Skeletal muscle tissue (tissue), 4 donors: ENCODE results near the gene TIGAR. TPM values are rescaled to one million over a fixed set of nuclear protein-coding genes. Genes with fewer than 3 reads are reported as not detected.

Source experiments
- H3K27ac ChIP-seq: one replicate; pipeline ENCODE4 v1.7.0; 2013; ENCODE audit warnings: mild to moderate bottlenecking, low read depth, low read length, inconsistent platforms
- H3K27me3 ChIP-seq, 3 donors: one replicate each; pipeline ENCODE4 v1.7.0; 2013; ENCODE audit warnings: low read length in 3 of 3; ENCODE audit not compliant: control insufficient read depth in 3 of 3, insufficient read depth in 3 of 3
- H3K36me3 ChIP-seq, 3 donors: one replicate each; pipeline ENCODE4 v1.7.0; 2013; ENCODE audit warnings: low read length in 3 of 3; ENCODE audit not compliant: control insufficient read depth in 3 of 3, insufficient read depth in 3 of 3
- H3K4me1 ChIP-seq, 3 donors: one replicate each; pipeline ENCODE4 v1.7.0; 2013; ENCODE audit warnings: low read length in 3 of 3, mild to moderate bottlenecking in 3 of 3; ENCODE audit not compliant: control insufficient read depth in 3 of 3, insufficient read depth in 3 of 3
- H3K4me3 ChIP-seq, 3 donors: one replicate each; pipeline ENCODE4 v1.7.0; 2013; ENCODE audit warnings: low read length in 3 of 3
- H3K9ac ChIP-seq, 3 donors: one replicate each; pipeline ENCODE4 v1.7.0; 2013; ENCODE audit warnings: low read length in 3 of 3, mild to moderate bottlenecking in 3 of 3, moderate library complexity in 2 of 3, low read depth in 1 of 3
- H3K9me3 ChIP-seq, 3 donors: one replicate each; pipeline ENCODE4 v1.7.0; 2013; ENCODE audit warnings: low read length in 3 of 3; ENCODE audit not compliant: control insufficient read depth in 3 of 3
- total RNA-seq: library from RNA; depleted of rRNA; stranded (reverse); fragments of >200 nt; gene quantifications from one replicate; pipeline ENCODE4 v1.2.3, GENCODE V29; 2014
- donor health status: Osteomylitis.

TIGAR gene
- total RNA-seq, 1 donor from 2014 or later = 3.1 TPM

DNA sequence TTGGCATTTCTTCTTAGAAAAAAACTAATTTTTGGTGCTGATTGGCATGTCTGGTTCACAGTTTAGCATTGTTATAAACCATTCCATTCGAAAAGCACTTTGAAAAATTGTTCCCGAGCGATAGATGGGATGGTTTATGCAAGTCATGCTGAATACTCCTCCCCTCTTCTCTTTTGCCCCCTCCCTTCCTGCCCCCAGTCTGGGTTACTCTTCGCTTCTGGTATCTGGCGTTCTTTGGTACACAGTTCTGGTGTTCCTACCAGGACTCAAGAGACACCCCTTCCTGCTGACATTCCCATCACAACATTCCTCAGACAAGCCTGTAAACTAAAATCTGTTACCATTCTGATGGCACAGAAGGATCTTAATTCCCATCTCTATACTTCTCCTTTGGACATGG, 20.1 kb upstream of the TIGAR start:
- Histone ChIP-seq H3K27ac (no peak overlapping the region), H3K4me1 (peaks cover 0 to 2% (median 0%) of the 10 kb centered on the region in 3 donors), H3K36me3 (peaks cover 0 to 2% (median 0%) of the 10 kb centered on the region in 3 donors)

DNA sequence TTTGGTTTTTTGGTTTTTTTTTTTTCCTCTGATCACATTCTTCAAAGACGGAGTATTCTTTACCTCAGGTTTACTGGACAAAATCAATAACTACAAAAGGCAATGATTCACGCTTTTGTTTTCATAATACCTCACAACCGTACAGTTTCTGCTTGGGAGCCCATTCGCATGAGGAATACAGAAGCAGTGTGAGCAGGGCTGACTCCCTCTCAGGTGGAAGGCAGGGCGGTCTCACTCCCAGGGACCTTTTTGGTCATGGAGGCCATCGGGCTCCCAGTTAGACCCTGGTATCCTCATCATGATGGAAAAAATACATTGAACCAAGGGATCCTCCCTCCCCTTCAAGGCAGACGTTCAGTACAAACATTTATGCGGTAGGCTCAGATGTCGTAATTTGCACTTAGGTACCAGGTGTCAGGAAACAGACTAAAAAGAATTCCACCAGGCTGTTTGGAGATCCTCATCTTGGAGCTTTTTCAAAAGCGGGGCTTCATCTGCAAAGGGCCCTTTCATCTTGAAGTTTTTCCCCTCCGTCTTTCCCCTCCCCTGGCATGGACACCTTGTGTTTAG, 19.0 kb upstream of the TIGAR start:
- peaks cover 0 to 2% (median 0%) of the 10 kb centered on the region in 3 donors for H3K36me3 ChIP-seq
- H3K27me3 ChIP-seq = peaks cover 0 to 2% (median 2%) of the 10 kb centered on the region in 3 donors
- no peaks in the 10 kb centered on the region for H3K9me3 ChIP-seq
- H3K9ac ChIP-seq = no peak overlapping the region
- H3K27ac ChIP-seq = no peak overlapping the region
- no peak overlapping the region for H3K4me3 ChIP-seq
- H3K4me1 ChIP-seq = peaks cover 0 to 2% (median 0%) of the 10 kb centered on the region in 3 donors

More for the DNA sequence above, 20.1 kb upstream of the TIGAR start:
- Histone ChIP-seq H3K9ac (no peak overlapping the region), H3K4me3 (no peak overlapping the region), H3K9me3 (no peaks in the 10 kb centered on the region), H3K27me3 (peaks cover 0 to 2% (median 2%) of the 10 kb centered on the region in 3 donors)

DNA sequence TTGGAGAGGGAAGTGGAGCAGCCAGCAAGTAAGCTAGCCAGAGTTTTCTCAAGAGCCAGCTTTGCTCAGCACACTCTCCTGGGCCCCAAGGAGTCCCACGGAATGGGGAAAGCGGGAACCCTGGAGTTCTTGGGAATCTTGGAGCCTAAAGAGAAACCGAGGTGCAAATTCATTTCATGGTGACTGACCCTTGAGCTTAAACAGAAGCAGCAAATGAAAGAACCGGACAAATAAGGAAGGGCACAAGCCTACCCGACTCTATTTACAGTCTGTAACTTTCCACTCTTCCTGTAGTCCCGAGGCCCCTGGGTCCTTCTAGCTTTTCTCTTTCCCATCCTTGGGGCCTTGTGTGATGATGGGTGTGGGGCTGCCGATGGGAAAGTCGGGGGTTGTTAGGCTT, 18.1 kb upstream of the TIGAR start:
- Histone ChIP-seq H3K9ac (no peak overlapping the region), H3K27ac (no peak overlapping the region), H3K4me3 (no peak overlapping the region), H3K36me3 (peaks cover 0 to 2% (median 0%) of the 10 kb centered on the region in 3 donors), H3K9me3 (no peaks in the 10 kb centered on the region), H3K27me3 (peaks cover 0 to 2% (median 2%) of the 10 kb centered on the region in 3 donors), H3K4me1 (peaks cover under 1 to 5% (median under 1%) of the 10 kb centered on the region in 3 donors)

DNA sequence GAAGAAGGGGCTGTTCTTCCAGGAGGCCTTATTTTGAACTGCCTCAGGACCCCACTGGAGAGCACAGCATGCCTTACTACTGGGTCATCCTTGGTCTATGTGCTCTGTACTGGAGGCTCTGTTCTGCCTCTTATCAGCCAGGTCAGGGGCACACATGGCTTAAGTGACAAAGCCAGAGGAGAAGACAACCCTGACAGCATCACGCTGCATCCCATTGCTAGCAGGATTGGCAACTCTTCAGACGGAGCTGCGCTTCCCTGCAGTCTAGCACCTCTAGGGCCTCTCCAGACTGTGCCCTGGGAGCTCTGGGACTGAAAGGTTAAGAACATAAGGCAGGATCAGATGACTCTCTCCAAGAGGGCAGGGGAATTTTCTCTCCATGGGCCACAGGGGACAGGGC, 17.3 kb upstream of the TIGAR start:
- Histone ChIP-seq H3K4me3 (no peak overlapping the region), H3K36me3 (peaks cover 0 to 2% (median 0%) of the 10 kb centered on the region in 3 donors), H3K27me3 (peaks cover 0 to 2% (median 2%) of the 10 kb centered on the region in 3 donors), H3K9me3 (no peaks in the 10 kb centered on the region), H3K4me1 (peaks cover 5 to 9% (median 5%) of the 10 kb centered on the region in 3 donors), H3K9ac (no peak overlapping the region), H3K27ac (no peak overlapping the region)

DNA sequence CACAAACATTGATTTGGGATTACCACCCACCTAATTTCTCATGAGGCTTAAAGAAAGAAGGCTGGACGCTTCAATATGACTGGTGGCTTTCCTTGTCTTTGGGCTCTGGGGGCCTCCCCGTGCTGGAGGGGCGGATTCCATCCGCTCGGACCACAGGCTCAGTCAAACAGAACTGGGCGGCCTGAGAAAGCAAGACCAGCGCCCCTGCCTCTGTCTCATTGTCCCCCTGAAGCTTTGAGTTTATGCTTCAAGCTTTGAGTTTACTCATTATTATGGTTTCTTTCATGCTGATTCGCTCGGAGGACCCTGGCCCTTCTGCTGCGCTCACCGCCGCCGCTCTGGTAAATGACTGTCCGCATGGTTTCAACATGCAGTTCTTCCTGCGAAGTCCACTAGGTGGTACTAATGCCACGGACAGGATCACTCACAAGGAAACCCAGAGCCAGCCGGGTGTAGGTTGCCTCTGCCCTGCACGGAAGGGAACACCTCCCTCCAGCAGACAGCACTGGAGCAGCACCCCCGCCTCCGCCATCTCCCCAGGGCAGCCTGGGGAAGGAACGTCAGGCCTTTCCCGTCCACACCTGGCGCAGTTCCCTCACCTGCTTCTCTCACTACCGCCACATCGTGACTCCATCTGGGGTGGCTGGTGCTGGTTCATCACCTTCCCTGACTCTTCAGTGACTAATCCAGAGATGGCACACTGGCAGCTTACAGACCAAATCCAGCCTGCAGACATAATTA, 13.2 kb upstream of the TIGAR start:
- Histone ChIP-seq H3K27ac (no peak overlapping the region), H3K4me1 (peaks cover 5 to 9% (median 5%) of the 10 kb centered on the region in 3 donors), H3K9me3 (no peaks in the 10 kb centered on the region), H3K27me3 (peaks cover 0 to 1% (median 0%) of the 10 kb centered on the region in 3 donors), H3K4me3 (peak overlapping the region; percentile 64 to 69 (median 67)), H3K36me3 (no peaks in the 10 kb centered on the region), H3K9ac (peak overlapping the region; percentile 21 to 65 (median 56))

DNA sequence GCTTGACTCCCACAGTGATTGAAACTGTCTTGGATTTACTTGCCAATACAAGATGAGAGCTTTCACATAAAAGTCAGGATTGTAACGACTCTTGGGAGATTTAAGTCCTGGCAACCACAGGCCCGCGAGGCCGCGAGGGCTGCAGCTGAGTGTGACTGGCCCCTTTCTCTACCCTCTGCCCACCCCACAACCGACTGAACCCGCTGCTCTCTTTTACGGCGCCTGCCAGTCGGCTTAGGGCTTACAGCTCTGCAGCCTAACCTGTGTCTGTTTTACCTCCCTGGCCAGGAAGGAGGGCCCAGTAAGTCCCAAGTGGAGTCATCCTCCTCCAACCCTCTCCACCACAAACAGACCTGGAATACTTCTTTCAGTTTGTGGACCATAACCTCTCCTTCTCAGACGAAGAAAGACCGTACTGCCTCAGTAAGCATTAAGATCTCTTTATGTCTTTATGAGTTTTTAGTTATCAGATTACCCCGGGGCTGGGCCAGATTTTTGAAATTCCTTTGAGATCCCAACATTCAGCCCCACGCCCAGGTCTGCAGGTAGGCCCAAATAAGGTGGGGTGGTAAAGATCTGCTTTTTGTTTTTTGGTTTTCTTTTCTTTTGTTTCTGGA, 12.6 kb upstream of the TIGAR start:
- no peak overlapping the region for H3K27ac ChIP-seq
- no peaks in the 10 kb centered on the region for H3K9me3 ChIP-seq
- peak overlapping the region in 2 of 3 donors; percentile 64 to 67 for H3K4me3 ChIP-seq
- peaks cover 5 to 9% (median 5%) of the 10 kb centered on the region in 3 donors for H3K4me1 ChIP-seq
- H3K27me3 ChIP-seq = no peaks in the 10 kb centered on the region
- H3K9ac ChIP-seq = peak overlapping the region in 2 of 3 donors; percentile 56 to 65
- H3K36me3 ChIP-seq = no peaks in the 10 kb centered on the region

DNA sequence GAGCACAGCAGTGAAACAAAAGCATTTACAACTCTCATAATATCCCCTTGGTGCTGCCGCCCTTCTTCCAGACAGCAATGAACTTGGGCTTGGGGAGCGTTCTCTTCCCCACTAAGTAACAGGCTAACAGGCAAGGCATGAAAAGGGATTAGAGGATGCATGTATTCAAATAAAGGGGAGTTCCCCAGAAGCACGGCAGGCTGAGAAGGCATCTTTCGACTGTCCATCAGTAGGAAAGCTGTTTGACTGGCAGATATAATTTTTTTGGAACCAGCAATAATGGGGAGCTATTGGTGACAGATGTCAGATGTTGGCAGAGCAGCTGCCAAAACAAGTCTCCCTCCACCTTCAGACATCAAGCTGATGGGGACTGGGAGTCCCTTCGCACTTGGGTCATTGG, 9.2 kb upstream of the TIGAR start:
- Histone ChIP-seq H3K4me3 (no peak overlapping the region), H3K27me3 (no peaks in the 10 kb centered on the region), H3K4me1 (peaks cover 5 to 7% (median 5%) of the 10 kb centered on the region in 3 donors), H3K9me3 (no peaks in the 10 kb centered on the region), H3K36me3 (no peaks in the 10 kb centered on the region), H3K27ac (no peak overlapping the region), H3K9ac (no peak overlapping the region)

DNA sequence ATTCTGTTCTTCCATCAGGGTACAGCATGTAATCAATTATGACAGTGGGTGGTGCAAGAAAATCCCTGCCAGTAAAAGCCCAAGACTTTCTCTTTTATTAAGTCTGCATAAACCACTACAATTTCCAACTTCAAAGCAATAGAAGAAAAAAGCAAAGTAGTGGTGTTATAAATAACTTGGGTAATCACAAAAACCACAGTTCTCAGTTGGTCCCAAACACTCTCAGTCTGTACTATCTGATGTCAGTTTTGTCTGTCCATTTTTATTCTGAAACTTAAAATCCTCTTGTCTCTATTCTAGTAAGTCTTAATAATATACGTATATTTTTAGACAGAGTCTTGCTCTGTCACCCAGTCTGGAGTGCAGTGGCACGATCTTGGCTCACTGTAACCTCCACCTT, 8.8 kb upstream of the TIGAR start:
- Histone ChIP-seq H3K9ac (no peak overlapping the region), H3K9me3 (no peaks in the 10 kb centered on the region), H3K27me3 (no peaks in the 10 kb centered on the region), H3K27ac (no peak overlapping the region), H3K4me3 (no peak overlapping the region), H3K4me1 (peaks cover 5 to 7% (median 5%) of the 10 kb centered on the region in 3 donors), H3K36me3 (no peaks in the 10 kb centered on the region)

DNA sequence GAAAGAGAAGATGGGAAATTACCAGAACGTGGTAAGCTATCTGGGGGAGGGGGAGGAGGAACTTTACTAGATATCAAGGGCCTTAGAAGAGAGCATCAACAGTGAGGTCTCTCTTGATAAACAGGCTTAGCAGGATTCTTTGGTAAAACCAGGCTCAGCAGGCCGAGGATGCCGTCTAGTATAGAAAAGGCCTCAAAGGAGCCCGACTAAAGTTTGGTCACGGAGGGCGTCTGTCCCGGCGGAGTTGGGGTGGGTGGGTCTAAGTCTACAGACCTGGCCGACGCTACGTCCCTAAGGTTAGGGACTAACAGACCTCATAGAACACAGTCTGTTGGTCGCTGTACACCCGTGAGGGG, 538 bp upstream of the TIGAR start:
- Histone ChIP-seq H3K4me3 (peak overlapping the region; percentile 92 to 95 (median 93)), H3K9ac (peak overlapping the region; percentile 89 to 94 (median 93)), H3K27me3 (no peaks in the 10 kb centered on the region), H3K27ac (peak overlapping the region; percentile 86), H3K36me3 (peaks cover 3 to 4% (median 3%) of the 10 kb centered on the region in 3 donors), H3K9me3 (no peaks in the 10 kb centered on the region), H3K4me1 (peaks cover 10 to 22% (median 15%) of the 10 kb centered on the region in 3 donors)

DNA sequence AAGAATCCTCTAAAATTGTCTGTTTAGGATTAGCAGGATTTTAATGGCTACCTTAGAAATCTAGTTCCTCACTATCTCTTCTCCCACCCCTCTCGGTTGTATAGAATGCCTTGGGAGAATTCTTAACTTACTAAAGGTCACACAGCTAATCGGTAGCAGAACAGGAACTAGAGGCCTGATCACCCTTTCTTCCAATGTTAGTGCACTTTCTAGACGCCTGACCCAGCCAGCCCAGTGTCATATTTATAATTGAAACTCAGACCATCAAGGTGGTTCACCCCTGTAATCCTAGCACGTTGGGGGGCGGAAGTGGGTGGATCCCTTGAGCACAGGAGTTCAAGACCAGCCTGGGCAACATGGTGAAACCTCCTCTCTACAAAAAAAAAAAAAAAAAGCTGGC, 1.7 kb downstream of the TIGAR start:
- Histone ChIP-seq H3K27me3 (no peaks in the 10 kb centered on the region), H3K27ac (no peak overlapping the region), H3K9me3 (no peaks in the 10 kb centered on the region), H3K9ac (no peak overlapping the region), H3K4me3 (no peak overlapping the region), H3K36me3 (peaks cover 3 to 4% (median 3%) of the 10 kb centered on the region in 3 donors), H3K4me1 (peaks cover 10 to 25% (median 15%) of the 10 kb centered on the region in 3 donors)
